H1 (cell line): ENCODE data around the gene ACKR2. TPM values are rescaled to one million over a fixed set of nuclear protein-coding genes. Genes with fewer than 3 reads are reported as not detected.

Source experiments
- CTCF ChIA-PET: fragments of 300-600 bp; sonication (Branson Sonifier 250); formaldehyde crosslinking; loops from one replicate; lab custom pipeline; 2021; ENCODE audit not compliant: partially characterized antibody; lab: Charles Lee
- POLR2A ChIA-PET: fragments of 300-600 bp; sonication (Branson Sonifier 250); formaldehyde crosslinking; loops from one replicate; lab custom pipeline; 2021; ENCODE audit warnings: inconsistent platforms; ENCODE audit not compliant: partially characterized antibody; lab: Charles Lee
- DNase-seq, 2 experiments: peaks; one replicate each; pipeline versions ENCODE4 v3.0.0 to v3.0.0-alpha.2; 2010 to 2022; ENCODE audit warnings: low spot score in 2 of 2, low read depth in 1 of 2, mixed read lengths in 1 of 2
- FAIRE-seq: peaks from 2 replicates; lab custom pipeline; 2011; peaks lifted over from hg19 to GRCh38; lab: Jason Lieb, UNC
- H2AFZ ChIP-seq: 2 replicates; pipeline ENCODE4 v1.8.1; 2012; ENCODE audit warnings: low read length, inconsistent platforms
- H2AK5ac ChIP-seq: 2 replicates; pipeline ENCODE4 v1.6.1; 2013; ENCODE audit warnings: low read depth, low read length
- H2BK120ac ChIP-seq: replicated peaks from 2 replicates; pipeline ENCODE3; 2013; ENCODE audit warnings: low read depth, low read length, inconsistent platforms
- H2BK12ac ChIP-seq: 2 replicates; pipeline ENCODE4 v1.6.1; 2013; ENCODE audit warnings: low read depth, low read length
- H2BK15ac ChIP-seq: 2 replicates; pipeline ENCODE4 v1.6.1; 2013; ENCODE audit warnings: low read length
- H2BK20ac ChIP-seq: 2 replicates; pipeline ENCODE4 v1.6.1; 2013; ENCODE audit warnings: low read length
- H2BK5ac ChIP-seq: 2 replicates; pipeline ENCODE4 v1.6.1; 2013; ENCODE audit warnings: low read depth, low read length
- H3K14ac ChIP-seq: 2 replicates; pipeline ENCODE4 v1.6.1; 2013; ENCODE audit warnings: inconsistent platforms; ENCODE audit not compliant: insufficient read length
- H3K18ac ChIP-seq: 2 replicates; pipeline ENCODE4 v1.6.1; 2013; ENCODE audit warnings: low read length; ENCODE audit errors: extremely low read depth
- H3K23ac ChIP-seq: 2 replicates; pipeline ENCODE4 v1.6.1; 2013; ENCODE audit warnings: inconsistent platforms; ENCODE audit not compliant: insufficient read length
- H3K23me2 ChIP-seq: 2 replicates; pipeline ENCODE4 v1.6.1; 2013; ENCODE audit warnings: low read depth, low read length
- H3K27ac ChIP-seq: 2 replicates; pipeline ENCODE4 v1.6.1; 2011; ENCODE audit warnings: low read depth, low read length, inconsistent platforms
- H3K27me3 ChIP-seq, 4 experiments: replicated peaks in 1 of 4; 1 replicate in 1 of 4; 2 replicates in 3 of 4; pipeline versions ENCODE4 v1.6.1 to v1.8.1; 2011 to 2013; ENCODE audit warnings: low read length in 3 of 4, mild to moderate bottlenecking in 3 of 4, inconsistent platforms in 2 of 4, mixed read lengths in 2 of 4, moderate library complexity in 1 of 4; ENCODE audit not compliant: control insufficient read depth in 3 of 4, insufficient read depth in 3 of 4; ENCODE audit errors: extremely low read depth in 1 of 4
- H3K36me3 ChIP-seq, 4 experiments: 2 replicates each; pipeline versions ENCODE4 v1.6.1 to v1.8.1; 2011 to 2013; ENCODE audit warnings: mild to moderate bottlenecking in 4 of 4, low read length in 3 of 4, moderate library complexity in 2 of 4, control low read depth in 1 of 4, inconsistent platforms in 1 of 4; ENCODE audit not compliant: insufficient read depth in 4 of 4, control insufficient read depth in 2 of 4
- H3K4ac ChIP-seq: replicated peaks from 2 replicates; pipeline ENCODE3; 2013; ENCODE audit warnings: low read length, low read depth, mixed read lengths, inconsistent platforms; ENCODE audit not compliant: insufficient read length
- H3K4me1 ChIP-seq, 4 experiments: replicated peaks in 1 of 4; 1 replicate in 1 of 4; 2 replicates in 3 of 4; pipeline versions ENCODE4 v1.6.1 to v1.8.1; 2011 to 2013; ENCODE audit warnings: low read length in 3 of 4, inconsistent platforms in 2 of 4, mixed read lengths in 1 of 4; ENCODE audit not compliant: insufficient read depth in 4 of 4, control insufficient read depth in 3 of 4
- H3K4me2 ChIP-seq, 2 experiments: 2 replicates each; pipeline versions ENCODE4 v1.6.1 to v1.8.1; 2011 to 2013; ENCODE audit warnings: low read depth in 2 of 2, low read length in 2 of 2, control low read depth in 1 of 2, inconsistent platforms in 1 of 2, mild to moderate bottlenecking in 1 of 2; ENCODE audit not compliant: insufficient read depth in 1 of 2
- H3K4me3 ChIP-seq, 4 experiments: fragments of 200-600, 300-600 bp in 1 of 4; sonication (generic), shearing (Covaris generic), sonication (Bioruptor Twin) in 1 of 4; 2 replicates each; pipeline versions ENCODE4 v1.5.1 to v1.8.1; 2011 to 2016; ENCODE audit warnings: low read length in 4 of 4, low read depth in 3 of 4, control low read depth in 2 of 4, inconsistent platforms in 2 of 4, mild to moderate bottlenecking in 2 of 4, mixed read lengths in 1 of 4, moderate library complexity in 1 of 4; ENCODE audit not compliant: insufficient read depth in 2 of 4; ENCODE audit errors: extremely low read depth in 1 of 4
- H3K56ac ChIP-seq: replicated peaks from 2 replicates; pipeline ENCODE3; 2013; ENCODE audit warnings: low read depth, mild to moderate bottlenecking, mixed read lengths, low read length, inconsistent platforms; ENCODE audit not compliant: insufficient read length
- H3K79me1 ChIP-seq: 2 replicates; pipeline ENCODE4 v1.6.1; 2013; ENCODE audit warnings: low read depth, low read length, control low read depth
- H3K79me2 ChIP-seq, 2 experiments: 2 replicates each; pipeline versions ENCODE4 v1.6.1 to v1.8.1; 2012 to 2013; ENCODE audit warnings: low read length in 2 of 2, mild to moderate bottlenecking in 2 of 2, inconsistent platforms in 1 of 2; ENCODE audit not compliant: insufficient read depth in 2 of 2, control insufficient read depth in 1 of 2
- H3K9ac ChIP-seq, 4 experiments: replicated peaks in 1 of 4; 1 replicate in 1 of 4; 2 replicates in 3 of 4; pipeline versions ENCODE4 v1.6.1 to v1.8.1; 2011 to 2013; ENCODE audit warnings: low read depth in 3 of 4, low read length in 3 of 4, control low read depth in 2 of 4, mild to moderate bottlenecking in 2 of 4, moderate library complexity in 2 of 4, inconsistent platforms in 1 of 4; ENCODE audit errors: extremely low read depth in 1 of 4
- H3K9me3 ChIP-seq, 2 experiments: 2 replicates each; pipeline versions ENCODE4 v1.6.1 to v1.8.1; 2012 to 2013; ENCODE audit warnings: mild to moderate bottlenecking in 2 of 2, moderate library complexity in 2 of 2, control low read depth in 1 of 2, inconsistent platforms in 1 of 2, low read depth in 1 of 2, low read length in 1 of 2, mixed read lengths in 1 of 2; ENCODE audit not compliant: insufficient read depth in 2 of 2
- H4K20me1 ChIP-seq, 2 experiments: replicated peaks in 1 of 2; 2 replicates each; pipeline versions ENCODE3 to v1.8.1; 2011 to 2013; ENCODE audit warnings: inconsistent platforms in 2 of 2, low read length in 2 of 2, mild to moderate bottlenecking in 1 of 2; ENCODE audit not compliant: insufficient read depth in 2 of 2, control insufficient read depth in 1 of 2
- H4K5ac ChIP-seq: 2 replicates; pipeline ENCODE4 v1.6.1; 2013; ENCODE audit warnings: low read length, low read depth, mixed read lengths, inconsistent platforms; ENCODE audit not compliant: insufficient read length
- H4K8ac ChIP-seq: 2 replicates; pipeline ENCODE4 v1.8.0; 2013; ENCODE audit warnings: mild to moderate bottlenecking, moderate library complexity, low read length, inconsistent platforms; ENCODE audit not compliant: insufficient read depth; ENCODE audit errors: extremely low read depth
- H4K91ac ChIP-seq: replicated peaks from 2 replicates; pipeline ENCODE3; 2013; ENCODE audit warnings: low read length, mixed read lengths, inconsistent platforms; ENCODE audit not compliant: insufficient read length
- ASH2L ChIP-seq: fragments of 200-600, 300-600 bp; sonication (generic); IDR thresholded peaks from one replicate; pipeline ENCODE4 v1.7.1; 2017; ENCODE audit warnings: low read length
- ATF3 ChIP-seq: IDR thresholded peaks from 2 replicates; pipeline ENCODE4 v1.6.1; 2011; ENCODE audit warnings: low read depth, mild to moderate bottlenecking, low read length; ENCODE audit not compliant: insufficient read depth
- E2F6 ChIP-seq: IDR thresholded peaks from 2 replicates; pipeline ENCODE4 v1.6.1; 2012; ENCODE audit warnings: inconsistent platforms
- POU5F1 ChIP-seq: IDR thresholded peaks from 2 replicates; pipeline ENCODE4 v1.6.1; 2011; ENCODE audit warnings: low read depth, mild to moderate bottlenecking, low read length, moderate library complexity
- RAD21 ChIP-seq, 2 experiments: IDR thresholded peaks in 1 of 2; conservative IDR thresholded peaks in 1 of 2; 2 replicates each; pipeline ENCODE4 v1.6.1; 2011; ENCODE audit warnings: low read depth in 2 of 2, low read length in 2 of 2, improper control_type of control experiment in 1 of 2, inconsistent platforms in 1 of 2, mild to moderate bottlenecking in 1 of 2, moderate library complexity in 1 of 2
- RBBP5 ChIP-seq: IDR thresholded peaks from 2 replicates; pipeline ENCODE4 v1.7.1; 2012; ENCODE audit warnings: low read depth, mild to moderate bottlenecking, inconsistent platforms, low read length, moderate library complexity, borderline replicate concordance
- SAP30 ChIP-seq: fragments of 300-600 bp; sonication (generic); IDR thresholded peaks from 2 replicates; pipeline ENCODE4 v1.7.1; 2012; ENCODE audit warnings: low read length, moderate library complexity, mild to moderate bottlenecking, inconsistent platforms; ENCODE audit not compliant: insufficient read depth, insufficient replicate concordance
- WGBS, 2 experiments: shearing (Covaris generic) in 1 of 2; methylation state at CpG; one replicate each; pipeline versions ENCODE4 v1.1.6 to v1.1.7; 2013 to 2015; ENCODE audit warnings: low lambda C conversion rate in 2 of 2, mixed read lengths in 2 of 2, inconsistent platforms in 1 of 2, low coverage in 1 of 2, missing lambda C conversion rate in 1 of 2; ENCODE audit not compliant: insufficient replicate concordance in 2 of 2, insufficient coverage in 1 of 2, insufficient read length in 1 of 2; ENCODE audit errors: extremely low coverage in 1 of 2, missing lambda C conversion rate in 1 of 2; 5-methylcytosine and 5-hydroxymethylcytosine counted together
- polyA plus RNA-seq, 7 experiments: library from polyadenylated mRNA; depleted of rRNA in 3 of 7; stranded (reverse) in 5 of 7; unstranded in 2 of 7; fragments of >200 nt in 5 of 7; fragments of 200-250 nt in 2 of 7; gene quantifications; 1 replicate in 5 of 7; 2 replicates in 1 of 7; 4 replicates in 1 of 7; pipeline versions ENCODE4 v1.2.1 to v1.2.3, GENCODE V29; 2011 to 2013; ENCODE audit warnings: missing spikeins in 2 of 7, mixed read lengths in 2 of 7
- total RNA-seq: library from RNA; stranded (reverse); fragmentation: NEBNext Ultra II Directional; extraction: Animal tissue kit (Norgen Biotek cat#: 25700); gene quantifications from 2 replicates; pipeline ENCODE4 v1.2.1, GENCODE V29; 2021

Gene ACKR2
- total and polyA plus RNA-seq, 2 of the 8 experiments (the other 6 are each of a cell fraction or from before 2014, with no cell fraction given): 0.09 to 0.12 TPM

GRCh38 chr3:42838571-42838970 is 29.3 kb downstream of the ACKR2 start:
- no peak overlapping the region for H2BK5ac ChIP-seq
- no peak for FAIRE-seq
- H4K91ac ChIP-seq: no peak overlapping the region
- H3K79me2 ChIP-seq: no peaks in the 10 kb centered on the region
- no peak overlapping the region for H2AK5ac ChIP-seq
- H4K5ac ChIP-seq: no peak overlapping the region
- TF ChIP-seq ASH2L (no peak), RAD21 (IDR thresholded peaks at IDR 0.05 in 1 of 2, conservative IDR thresholded peaks at IDR 0.05 in 1 of 2; ENCODE audit: low read depth in 2 of 2, low read length in 2 of 2) (no peak), E2F6 (no peak), SAP30 (no peak), RBBP5 (no peak), POU5F1 (no peak), ATF3 (no peak)
- no peaks in the 10 kb centered on the region for H3K23me2 ChIP-seq
- H3K27me3 ChIP-seq: no peaks in the 10 kb centered on the region
- H3K36me3 ChIP-seq: no peaks in the 10 kb centered on the region
- H3K4ac ChIP-seq: no peak overlapping the region
- no peaks in the 10 kb centered on the region for H3K79me1 ChIP-seq
- H3K27ac ChIP-seq: no peak overlapping the region
- H3K9ac ChIP-seq: no peak overlapping the region
- no peaks in the 10 kb centered on the region for H3K4me1 ChIP-seq
- no peak overlapping the region for H3K18ac ChIP-seq
- ChIA-PET CTCF (interaction anchor here (0.9 to 3.4 kb wide), 17 partner anchors 9 to 211 kb away, joined by 3 to 34 read pairs (median 5); no protein-coding TSS in a partner anchor), POLR2A (no interaction called here)
- whole genome bisulfite sequencing, 2 experiments: 82% methylated on average over 4 of the region's 4 CpGs; no CpG with 5 or more reads in 1 of the 2 experiments
- no peak overlapping the region for H3K4me3 ChIP-seq
- no peak overlapping the region for H2BK120ac ChIP-seq
- no peak overlapping the region for H3K14ac ChIP-seq
- H3K4me2 ChIP-seq: no peak overlapping the region
- H2AFZ ChIP-seq: no peak overlapping the region
- no peak overlapping the region for H4K8ac ChIP-seq
- H2BK15ac ChIP-seq: no peak overlapping the region
- no peak for DNase-seq
- H4K20me1 ChIP-seq: no peaks in the 10 kb centered on the region
- no peaks in the 10 kb centered on the region for H3K9me3 ChIP-seq
- no peak overlapping the region for H3K56ac ChIP-seq
- no peak overlapping the region for H2BK12ac ChIP-seq
- no peak overlapping the region for H2BK20ac ChIP-seq
- H3K23ac ChIP-seq: no peak overlapping the region
